Measurements from ENCODE around the gene DOK3.

Gene DOK3

DNA sequence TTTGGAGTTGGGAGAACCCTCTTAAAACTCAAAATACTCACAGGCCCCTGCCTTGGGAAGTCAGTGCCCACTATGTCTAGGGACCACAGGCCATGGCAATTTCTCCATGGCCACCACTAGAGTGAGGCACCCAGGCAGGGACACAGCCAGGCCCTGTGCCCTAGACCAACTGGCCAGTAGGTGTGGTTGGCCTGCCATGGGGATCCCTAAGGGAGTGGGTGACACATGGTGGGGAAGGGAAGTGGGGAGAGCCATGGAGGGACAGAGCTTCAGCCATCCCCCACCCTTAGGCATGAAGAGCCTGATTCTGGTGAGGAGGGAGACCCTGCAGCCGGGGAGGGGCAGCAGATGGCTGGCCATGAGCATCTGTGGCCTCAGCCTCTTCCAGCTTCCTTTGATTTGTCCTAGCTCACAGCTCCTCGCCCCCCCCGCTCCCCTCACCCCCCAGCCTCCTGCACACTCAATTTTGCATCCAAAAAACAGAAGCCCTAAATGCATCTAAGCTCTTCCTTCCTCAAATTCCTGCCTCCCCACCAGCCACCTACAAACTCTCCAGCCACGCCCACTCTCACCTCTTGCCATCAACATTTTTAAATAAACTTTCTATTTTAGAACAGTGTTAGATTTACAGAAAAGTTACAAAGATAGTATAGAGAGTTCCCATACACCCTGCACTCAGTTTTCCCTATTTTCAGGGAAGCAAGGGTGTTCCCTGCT is 34.6 kb downstream of the DOK3 start:
- H3F3A ChIP-seq (ENCODE audit: low read depth): no peaks in the 10 kb centered on the region
- H4K20me1 ChIP-seq (ENCODE audit: insufficient read depth, low read length, poor library complexity, severe bottlenecking): peaks cover 25% of the 10 kb centered on the region
- peaks cover 13% of the 10 kb centered on the region for H3K4me1 ChIP-seq (ENCODE audit: insufficient read depth, low read length, poor library complexity, severe bottlenecking)
- no peaks in the 10 kb centered on the region for H3K9me3 ChIP-seq (ENCODE audit: insufficient read depth, low read depth, low read length)
- TF ChIP-seq, protein P1, sequence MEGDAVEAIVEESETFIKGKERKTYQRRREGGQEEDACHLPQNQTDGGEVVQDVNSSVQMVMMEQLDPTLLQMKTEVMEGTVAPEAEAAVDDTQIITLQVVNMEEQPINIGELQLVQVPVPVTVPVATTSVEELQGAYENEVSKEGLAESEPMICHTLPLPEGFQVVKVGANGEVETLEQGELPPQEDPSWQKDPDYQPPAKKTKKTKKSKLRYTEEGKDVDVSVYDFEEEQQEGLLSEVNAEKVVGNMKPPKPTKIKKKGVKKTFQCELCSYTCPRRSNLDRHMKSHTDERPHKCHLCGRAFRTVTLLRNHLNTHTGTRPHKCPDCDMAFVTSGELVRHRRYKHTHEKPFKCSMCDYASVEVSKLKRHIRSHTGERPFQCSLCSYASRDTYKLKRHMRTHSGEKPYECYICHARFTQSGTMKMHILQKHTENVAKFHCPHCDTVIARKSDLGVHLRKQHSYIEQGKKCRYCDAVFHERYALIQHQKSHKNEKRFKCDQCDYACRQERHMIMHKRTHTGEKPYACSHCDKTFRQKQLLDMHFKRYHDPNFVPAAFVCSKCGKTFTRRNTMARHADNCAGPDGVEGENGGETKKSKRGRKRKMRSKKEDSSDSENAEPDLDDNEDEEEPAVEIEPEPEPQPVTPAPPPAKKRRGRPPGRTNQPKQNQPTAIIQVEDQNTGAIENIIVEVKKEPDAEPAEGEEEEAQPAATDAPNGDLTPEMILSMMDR (conservative IDR thresholded peaks at IDR 0.05; ENCODE audit: low read length): no peak
- no peak overlapping the region for H3K4me3 ChIP-seq (ENCODE audit: low read length, poor library complexity, severe bottlenecking)
- no peak overlapping the region for H2AFZ ChIP-seq (ENCODE audit: low read length)
- H3K9ac ChIP-seq (ENCODE audit: low read depth, low read length, poor library complexity, severe bottlenecking): no peak overlapping the region
- H3K36me3 ChIP-seq (ENCODE audit: insufficient read depth, low read length): no peaks in the 10 kb centered on the region
- no peaks in the 10 kb centered on the region for H3K9me2 ChIP-seq (replicated peaks; ENCODE audit: low read depth, low read length)
- peaks cover 30% of the 10 kb centered on the region for H3K79me2 ChIP-seq (ENCODE audit: insufficient read depth, low read length)
- H3K4me2 ChIP-seq (ENCODE audit: low read depth, low read length, poor library complexity, severe bottlenecking): no peak overlapping the region
- H3K27me3 ChIP-seq (ENCODE audit: insufficient read depth, low read length, poor library complexity, severe bottlenecking): no peaks in the 10 kb centered on the region

DNA sequence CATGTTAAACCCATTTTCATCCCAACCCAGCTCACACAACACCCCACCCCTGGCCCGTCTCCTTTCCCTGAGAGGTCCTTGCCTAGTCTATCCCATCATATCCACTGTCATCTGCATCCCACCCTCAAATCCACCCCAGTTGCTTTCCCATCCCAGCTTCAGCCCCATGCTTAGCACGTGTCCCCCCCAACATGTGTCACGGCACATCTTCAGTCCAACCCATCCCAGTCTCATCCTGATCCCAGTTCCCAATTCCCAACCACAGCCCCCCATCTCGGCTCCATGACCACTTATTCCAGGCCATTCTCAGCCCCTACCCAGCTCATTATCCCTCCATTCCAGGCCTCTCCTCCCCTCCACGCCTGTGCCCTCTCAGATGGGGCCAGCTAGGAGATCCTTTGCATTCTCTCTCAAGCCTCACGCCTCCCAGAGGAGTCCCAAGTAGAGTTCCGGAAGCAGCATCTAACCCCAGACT is 35.6 kb downstream of the DOK3 start:
- Histone ChIP-seq H3K9me2 (replicated peaks; ENCODE audit: low read depth, low read length) (no peaks in the 10 kb centered on the region), H3K36me3 (ENCODE audit: insufficient read depth, low read length) (no peaks in the 10 kb centered on the region), H4K20me1 (ENCODE audit: insufficient read depth, low read length, poor library complexity, severe bottlenecking) (peaks cover 34% of the 10 kb centered on the region), H3K9me3 (ENCODE audit: insufficient read depth, low read depth, low read length) (no peaks in the 10 kb centered on the region), H3K27me3 (ENCODE audit: insufficient read depth, low read length, poor library complexity, severe bottlenecking) (no peaks in the 10 kb centered on the region), H3K4me3 (ENCODE audit: low read length, poor library complexity, severe bottlenecking) (no peak overlapping the region), H3K4me1 (ENCODE audit: insufficient read depth, low read length, poor library complexity, severe bottlenecking) (peaks cover 16% of the 10 kb centered on the region), H3K9ac (ENCODE audit: low read depth, low read length, poor library complexity, severe bottlenecking) (no peak overlapping the region), H2AFZ (ENCODE audit: low read length) (no peak overlapping the region), H3F3A (ENCODE audit: low read depth) (no peaks in the 10 kb centered on the region), H3K4me2 (ENCODE audit: low read depth, low read length, poor library complexity, severe bottlenecking) (no peak overlapping the region), H3K79me2 (ENCODE audit: insufficient read depth, low read length) (peaks cover 40% of the 10 kb centered on the region)
- no peak for TF ChIP-seq EZH2phosphoT487 (IDR thresholded peaks at IDR 0.05; ENCODE audit: borderline replicate concordance)
- TF ChIP-seq, protein P1 (conservative IDR thresholded peaks at IDR 0.05; ENCODE audit: low read length): no peak

DNA sequence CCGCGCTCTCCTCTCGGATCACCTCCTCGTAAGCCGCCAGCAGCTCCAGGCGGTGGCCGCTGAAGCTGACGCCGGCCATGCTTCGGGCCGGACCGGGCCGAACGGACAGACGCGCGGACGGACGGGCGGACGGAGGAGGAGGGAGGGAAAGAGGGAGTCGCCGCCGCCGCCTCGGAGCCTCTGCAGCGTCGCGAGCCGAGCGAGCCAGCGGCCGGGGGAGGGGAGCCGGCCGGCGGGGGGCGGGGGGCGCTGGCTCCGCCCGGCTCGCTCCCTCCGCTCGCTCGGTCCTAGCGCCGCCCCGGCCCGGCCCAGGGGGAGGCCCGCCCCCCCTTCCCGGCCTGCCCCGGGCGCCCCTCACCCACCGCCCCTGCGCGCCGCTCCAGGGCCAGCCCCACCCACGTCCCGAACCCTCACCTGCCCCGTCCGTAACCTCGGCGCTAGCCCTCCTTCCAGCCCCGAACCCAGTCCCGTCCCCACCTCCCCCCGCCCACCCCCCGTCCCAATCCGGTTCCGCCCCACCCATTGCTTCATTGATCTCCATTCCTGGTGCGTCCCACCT is 36.1 kb downstream of the DOK3 start, which contains the start of gene DBN1:
TSS of gene DBN1 (minus strand) at position 192 of the 559 bp plus-strand sequence. CDS start at position 79, 113 bp downstream.
- H4K20me1 ChIP-seq (ENCODE audit: insufficient read depth, low read length, poor library complexity, severe bottlenecking): peaks cover 34% of the 10 kb centered on the region
- peaks cover 45% of the 10 kb centered on the region for H3K79me2 ChIP-seq (ENCODE audit: insufficient read depth, low read length)
- no peaks in the 10 kb centered on the region for H3K27me3 ChIP-seq (ENCODE audit: insufficient read depth, low read length, poor library complexity, severe bottlenecking)
- H2AFZ ChIP-seq (ENCODE audit: low read length): no peak within 1 kb of the TSS
- H3K4me2 ChIP-seq (ENCODE audit: low read depth, low read length, poor library complexity, severe bottlenecking): peak within 1 kb of the TSS; percentile 91
- no peaks in the 10 kb centered on the region for H3K36me3 ChIP-seq (ENCODE audit: insufficient read depth, low read length)
- H3F3A ChIP-seq (ENCODE audit: low read depth): no peaks in the 10 kb centered on the region
- H3K4me1 ChIP-seq (ENCODE audit: insufficient read depth, low read length, poor library complexity, severe bottlenecking): peaks cover 16% of the 10 kb centered on the region
- H3K9me2 ChIP-seq (replicated peaks; ENCODE audit: low read depth, low read length): no peaks in the 10 kb centered on the region
- TF ChIP-seq, protein P1 (conservative IDR thresholded peaks at IDR 0.05; ENCODE audit: low read length): no peak
- TF ChIP-seq EZH2phosphoT487 (IDR thresholded peaks at IDR 0.05; ENCODE audit: borderline replicate concordance): no peak
- H3K9me3 ChIP-seq (ENCODE audit: insufficient read depth, low read depth, low read length): no peaks in the 10 kb centered on the region
- peak within 1 kb of the TSS; percentile 71 for H3K9ac ChIP-seq (ENCODE audit: low read depth, low read length, poor library complexity, severe bottlenecking)
- H3K4me3 ChIP-seq (ENCODE audit: low read length, poor library complexity, severe bottlenecking): peak within 1 kb of the TSS; percentile 89
